ENCODE results near the gene SLC27A1.

SLC27A1 gene

DNA sequence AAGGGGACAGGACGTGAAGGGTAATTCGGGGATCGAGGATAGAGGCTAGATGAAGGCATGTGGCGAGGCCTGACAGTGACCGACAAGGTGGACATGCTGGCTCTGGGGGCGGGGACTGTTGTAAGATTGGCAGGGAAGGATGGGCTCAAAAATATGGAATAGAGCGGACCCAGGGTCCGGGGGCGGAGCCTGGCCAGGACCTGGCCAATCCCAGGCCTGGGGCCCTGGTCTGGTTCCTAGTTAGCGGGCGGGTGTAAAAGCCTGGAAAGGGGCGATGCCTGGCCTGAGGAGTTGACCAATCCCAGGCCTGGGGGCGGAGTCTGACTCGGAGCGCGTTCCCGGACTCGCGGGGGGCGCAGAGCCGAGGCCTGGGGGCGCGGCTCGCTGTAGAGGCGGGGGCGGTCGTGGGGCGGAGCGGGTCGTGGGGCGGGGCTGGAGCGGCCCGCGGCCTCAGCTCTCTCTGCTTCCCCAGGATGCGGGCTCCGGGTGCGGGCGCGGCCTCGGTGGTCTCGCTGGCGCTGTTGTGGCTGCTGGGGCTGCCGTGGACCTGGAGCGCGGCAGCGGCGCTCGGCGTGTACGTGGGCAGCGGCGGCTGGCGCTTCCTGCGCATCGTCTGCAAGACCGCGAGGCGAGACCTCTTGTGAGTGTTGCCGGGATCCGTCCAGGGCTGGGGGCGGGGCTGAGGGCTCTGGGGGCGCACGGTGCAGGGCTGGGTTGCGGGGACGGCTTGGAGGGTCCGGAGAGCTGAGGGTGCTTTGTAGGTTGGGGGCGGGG is at the start of gene SLC27A1:
Gene SLC27A1 (plus strand): TSS at position 457 of the 774 bp plus-strand sequence. CDS start 17 bp downstream, at position 474.
- peak; percentile 97 for DNase-seq

DNA sequence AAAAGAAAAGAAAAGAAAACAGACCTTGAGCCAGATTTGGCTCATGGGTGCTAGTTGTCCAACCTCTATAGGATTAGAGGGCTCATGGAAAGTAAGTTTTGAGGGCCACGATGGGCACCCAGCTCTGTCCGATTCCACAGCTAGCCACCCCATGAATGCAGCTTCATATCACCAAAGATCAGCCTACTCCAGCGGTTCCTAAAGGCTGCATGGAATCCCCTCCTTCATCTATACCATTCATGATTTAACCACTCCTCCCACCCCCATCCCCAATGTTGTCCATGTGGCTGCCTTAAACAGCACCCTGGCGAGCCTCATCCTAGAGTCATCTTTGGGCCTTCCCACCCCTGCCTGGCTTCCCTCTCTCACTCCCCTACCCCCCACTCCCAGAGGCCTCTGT is 48.4 kb upstream of the SLC27A1 start:
- no peak for DNase-seq

DNA sequence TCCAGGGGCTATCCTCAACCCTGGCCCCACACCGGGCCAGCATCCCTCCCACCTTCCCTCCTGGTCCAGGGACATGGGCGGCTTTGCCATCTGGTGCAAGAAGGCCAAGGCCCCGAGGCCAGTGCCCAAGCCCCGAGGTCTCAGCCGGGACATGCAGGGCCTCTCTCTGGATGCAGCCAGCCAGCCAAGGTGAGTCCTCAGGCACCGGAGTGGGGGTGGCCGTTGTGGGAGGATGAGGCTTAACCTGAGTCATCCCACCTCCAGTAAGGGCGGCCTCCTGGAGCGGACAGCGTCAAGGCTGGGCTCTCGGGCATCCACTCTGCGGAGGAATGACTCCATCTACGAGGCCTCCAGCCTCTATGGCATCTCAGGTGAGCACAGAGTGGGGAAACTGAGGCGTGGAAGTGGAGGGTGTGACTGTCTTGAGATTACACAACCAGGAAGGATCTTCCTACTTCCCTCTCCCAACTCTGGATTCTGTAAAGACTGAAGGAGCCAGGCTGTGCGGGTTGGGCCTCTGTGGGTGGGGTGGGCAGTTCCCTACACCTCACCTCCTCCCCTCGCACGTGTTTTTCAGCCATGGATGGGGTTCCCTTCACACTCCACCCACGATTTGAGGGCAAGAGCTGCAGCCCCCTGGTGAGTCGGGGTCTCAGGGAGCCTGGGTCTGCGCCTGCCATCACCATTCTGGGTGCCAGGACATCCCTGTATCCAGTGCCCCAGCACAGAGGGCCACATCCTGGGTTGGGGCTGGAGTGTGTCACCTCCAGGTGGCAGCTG is 46.7 kb upstream of the SLC27A1 start:
- DNase-seq: no peak

DNA sequence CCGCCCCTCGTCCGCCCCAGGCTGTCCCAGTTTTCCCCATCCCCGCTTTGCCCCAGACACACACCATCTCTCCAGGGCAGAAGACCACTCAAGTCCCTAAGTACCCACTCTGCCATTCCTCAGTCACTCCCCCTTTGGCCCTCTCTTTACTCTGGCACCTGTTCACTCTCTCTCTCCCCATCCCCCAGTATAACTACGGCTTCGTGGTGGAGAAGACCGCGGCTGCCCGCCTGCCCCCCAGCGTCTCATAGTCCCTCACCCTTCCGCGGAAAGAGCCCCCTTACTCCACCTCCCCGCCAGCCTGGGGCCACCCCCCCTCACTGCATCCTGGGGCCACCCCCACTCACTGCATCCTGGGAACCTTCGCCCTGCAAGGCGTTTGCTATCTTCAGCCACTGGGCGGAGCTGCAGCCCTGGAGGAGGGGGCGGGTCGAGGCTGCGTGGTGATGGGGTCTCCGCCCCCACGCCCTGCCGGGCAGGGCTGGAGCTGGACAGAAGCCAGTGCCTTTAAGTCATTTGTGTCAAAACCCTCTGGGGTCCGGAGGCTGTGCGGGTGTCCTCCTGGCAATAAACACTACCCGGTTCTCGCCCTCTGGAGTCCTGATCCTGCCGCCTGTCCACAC is 45.5 kb upstream of the SLC27A1 start:
- DNase-seq: no peak

DNA sequence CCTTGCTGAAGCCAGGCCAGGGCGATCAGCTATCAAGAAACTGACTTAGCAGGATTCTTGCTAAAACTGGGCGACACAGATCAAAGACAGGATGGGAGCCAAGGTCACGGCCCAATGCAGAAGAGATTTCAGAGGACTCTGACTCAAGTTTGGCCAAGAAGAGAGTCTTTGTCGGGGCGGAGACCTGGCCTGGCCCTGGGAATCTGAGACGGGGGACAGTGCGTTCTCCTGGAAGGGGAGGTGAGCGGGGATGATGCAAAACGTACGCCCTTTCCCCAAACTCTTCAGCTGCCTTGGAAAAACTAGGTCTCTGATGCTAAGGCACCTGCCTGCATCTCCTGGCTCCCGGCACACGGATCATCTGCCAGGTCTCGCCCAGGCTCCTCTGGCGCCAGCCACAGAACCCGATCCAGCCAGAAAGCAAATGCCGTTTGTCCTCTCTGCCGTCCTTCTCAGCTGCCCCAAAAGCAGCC is 40.6 kb upstream of the SLC27A1 start:
- no peak for DNase-seq

DNA sequence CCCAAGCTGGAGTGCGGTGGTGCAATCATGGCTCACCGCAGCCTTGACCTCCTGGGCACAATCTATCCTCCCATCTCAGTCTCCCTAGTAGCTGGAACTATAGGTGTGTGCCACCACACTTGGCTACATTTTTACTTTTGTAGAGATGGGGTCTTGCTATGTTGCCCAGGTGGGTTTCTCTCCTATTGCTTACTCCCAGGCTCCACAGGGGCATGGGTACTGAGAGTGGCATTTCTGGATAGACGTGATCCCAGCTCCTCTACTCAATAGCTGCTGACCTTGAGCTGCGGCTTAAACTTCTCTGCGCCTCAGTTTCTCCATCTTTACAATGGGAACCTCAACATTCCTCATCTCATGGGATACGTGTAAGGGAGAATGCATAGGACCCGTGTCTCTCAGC is 38.9 kb upstream of the SLC27A1 start:
- no peak for DNase-seq

DNA sequence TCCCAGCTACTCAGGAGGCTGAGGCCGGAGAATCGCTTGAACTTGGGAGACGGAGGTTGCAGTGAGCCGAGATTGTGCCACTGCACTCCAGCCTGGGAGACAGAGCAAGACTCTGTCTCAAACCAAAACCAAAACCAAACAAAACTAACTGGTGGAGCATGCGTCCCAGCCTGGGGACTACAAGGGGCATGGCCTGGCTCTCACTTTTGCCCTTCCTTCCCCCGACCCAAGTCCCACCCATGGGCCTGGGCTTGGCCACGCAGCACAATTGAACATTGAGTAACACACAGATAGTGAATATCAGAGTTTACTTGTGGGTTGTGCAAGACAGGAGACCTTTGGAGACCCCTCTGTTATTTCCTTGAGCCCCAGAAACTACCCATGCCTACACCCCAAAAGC is 35.1 kb upstream of the SLC27A1 start:
- DNase-seq: no peak

DNA sequence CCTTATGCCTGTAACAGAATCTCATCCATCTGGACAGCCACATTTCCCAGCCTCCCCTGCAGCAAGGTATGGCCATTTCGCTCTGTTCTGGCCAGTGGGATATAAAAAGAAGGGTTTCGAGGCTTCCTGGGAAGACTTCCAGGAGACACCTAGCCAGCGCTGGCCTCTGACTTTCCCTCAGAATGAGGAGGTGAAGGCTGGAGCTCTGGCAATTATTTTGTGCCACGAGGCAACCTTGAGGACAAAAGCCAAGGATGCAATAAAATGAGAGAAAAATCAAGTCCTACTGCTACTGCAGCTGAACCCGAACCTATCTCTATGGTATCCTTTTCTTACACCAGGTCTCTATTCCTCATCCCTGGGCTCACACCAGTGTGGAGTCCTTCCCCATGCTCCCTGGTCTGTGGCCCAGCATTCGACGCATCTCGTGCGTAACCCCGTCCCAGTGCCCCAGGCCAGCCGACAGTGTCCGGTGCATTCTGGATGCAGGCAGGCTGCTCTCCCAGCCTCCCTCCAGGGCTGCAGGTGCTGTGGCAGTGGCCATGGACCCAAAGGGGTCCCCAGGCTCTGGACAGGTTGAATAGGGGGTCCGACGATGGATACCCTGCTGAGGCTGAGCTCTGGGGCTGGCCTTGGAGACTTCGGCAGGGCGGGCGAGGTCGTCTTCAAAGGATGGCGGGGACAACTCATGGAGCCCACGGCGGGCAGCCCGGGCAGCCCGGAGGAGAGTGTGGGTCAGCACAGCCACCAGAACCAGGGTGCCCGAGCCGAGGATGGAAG is 34.0 kb upstream of the SLC27A1 start:
- no peak for DNase-seq

DNA sequence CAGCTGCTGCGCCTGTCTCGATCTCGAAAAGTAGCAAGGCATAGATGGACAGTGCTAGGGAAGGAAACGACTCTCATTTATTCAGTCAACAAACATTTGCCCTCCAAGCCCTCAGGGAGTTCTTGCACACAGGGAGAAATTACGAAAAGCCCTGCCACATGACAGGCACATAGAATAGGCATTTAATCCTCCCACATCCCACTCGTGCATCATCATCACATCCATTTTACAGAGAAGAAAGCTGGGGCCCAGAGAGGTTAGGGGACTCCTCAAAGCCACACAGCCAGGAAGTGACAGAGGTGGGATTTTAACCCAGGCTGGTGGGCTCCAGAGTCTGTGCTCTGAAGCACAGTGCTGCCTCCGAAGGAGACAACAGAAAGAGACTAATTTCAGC is 33.5 kb upstream of the SLC27A1 start:
- DNase-seq: no peak

DNA sequence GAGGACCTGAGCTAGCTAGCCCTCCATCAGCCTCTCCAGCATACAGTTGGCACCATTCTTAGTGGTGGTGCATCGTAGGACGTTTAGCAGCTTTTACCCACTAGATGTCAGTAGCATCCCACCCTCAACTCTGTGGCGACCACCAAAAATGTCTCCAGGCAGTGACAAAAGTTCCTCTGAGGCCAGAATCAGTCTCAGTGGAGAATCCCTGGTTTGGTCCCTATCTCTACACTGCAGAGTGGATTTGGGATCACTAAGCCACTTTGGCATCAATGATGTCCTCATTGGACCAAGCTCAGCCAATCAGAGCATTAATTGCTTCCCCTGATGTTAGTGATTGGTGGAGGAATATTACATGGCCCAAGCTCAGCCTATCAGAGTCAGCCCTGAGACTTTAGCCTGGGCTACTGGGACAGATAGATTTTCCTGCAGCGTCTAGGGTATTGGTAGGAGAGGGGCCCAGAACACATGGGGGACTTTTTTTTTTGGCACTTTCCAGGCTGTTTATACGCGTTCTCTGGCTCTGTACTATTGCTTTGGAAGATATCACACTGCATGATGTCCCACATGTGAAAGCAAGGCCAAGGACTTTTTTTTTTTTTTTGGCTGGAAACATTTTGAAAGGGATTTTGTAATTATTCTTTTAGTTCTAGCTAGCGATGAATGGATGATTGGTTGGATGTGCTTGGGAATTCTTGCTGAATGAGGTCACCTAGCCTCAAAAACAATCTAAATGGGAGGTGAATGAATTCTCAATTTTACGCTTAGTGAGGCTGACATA is 28.9 kb upstream of the SLC27A1 start:
- no peak for DNase-seq

DNA sequence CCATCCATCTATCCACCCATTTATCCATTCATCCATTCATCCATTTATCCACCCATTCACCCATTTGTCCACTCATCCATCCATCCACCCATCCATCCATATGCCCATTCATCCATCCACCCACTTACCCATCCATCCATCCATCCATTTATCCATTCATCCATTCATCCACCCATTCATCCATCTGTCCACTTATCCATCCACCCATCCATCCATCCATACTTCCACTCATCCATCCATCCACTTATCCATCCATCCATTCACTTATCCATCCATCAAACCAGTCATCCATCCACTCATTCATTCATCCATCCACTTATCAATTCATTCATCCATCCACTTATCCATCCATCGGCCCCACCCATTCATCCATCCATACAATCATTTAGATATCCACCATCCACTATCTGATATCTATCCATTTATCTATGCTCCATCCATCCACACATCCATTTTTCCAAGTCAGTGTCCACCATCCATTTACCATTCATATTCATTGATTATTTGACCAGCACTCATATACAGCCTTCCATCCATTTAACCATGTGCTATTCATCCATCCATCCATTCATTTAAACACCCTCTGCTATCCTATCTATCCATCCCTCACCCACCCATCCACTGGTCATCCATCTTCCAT is 24.7 kb upstream of the SLC27A1 start:
- no peak for DNase-seq

DNA sequence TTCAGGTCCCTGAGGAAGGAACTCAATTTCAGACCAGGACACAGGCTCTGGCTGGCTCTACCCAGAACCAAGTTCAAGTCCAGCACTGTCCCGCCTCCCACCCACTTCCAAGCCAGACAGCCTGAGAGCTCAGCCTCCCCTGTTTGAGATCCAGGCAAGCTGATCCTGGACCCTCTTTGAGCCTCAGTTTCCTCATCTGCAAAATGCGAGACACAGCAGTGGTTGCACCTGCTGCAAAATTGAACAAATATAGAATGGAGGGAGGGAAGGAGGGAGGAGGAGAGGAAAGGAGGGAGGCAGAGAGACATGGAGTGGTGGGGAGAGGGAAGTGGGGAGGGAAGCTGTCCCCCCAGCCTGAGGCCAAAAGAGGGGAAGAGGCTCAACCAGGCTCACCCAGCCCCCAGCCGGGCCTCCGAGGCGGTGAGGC is 22.6 kb upstream of the SLC27A1 start:
- DNase-seq: no peak

DNA sequence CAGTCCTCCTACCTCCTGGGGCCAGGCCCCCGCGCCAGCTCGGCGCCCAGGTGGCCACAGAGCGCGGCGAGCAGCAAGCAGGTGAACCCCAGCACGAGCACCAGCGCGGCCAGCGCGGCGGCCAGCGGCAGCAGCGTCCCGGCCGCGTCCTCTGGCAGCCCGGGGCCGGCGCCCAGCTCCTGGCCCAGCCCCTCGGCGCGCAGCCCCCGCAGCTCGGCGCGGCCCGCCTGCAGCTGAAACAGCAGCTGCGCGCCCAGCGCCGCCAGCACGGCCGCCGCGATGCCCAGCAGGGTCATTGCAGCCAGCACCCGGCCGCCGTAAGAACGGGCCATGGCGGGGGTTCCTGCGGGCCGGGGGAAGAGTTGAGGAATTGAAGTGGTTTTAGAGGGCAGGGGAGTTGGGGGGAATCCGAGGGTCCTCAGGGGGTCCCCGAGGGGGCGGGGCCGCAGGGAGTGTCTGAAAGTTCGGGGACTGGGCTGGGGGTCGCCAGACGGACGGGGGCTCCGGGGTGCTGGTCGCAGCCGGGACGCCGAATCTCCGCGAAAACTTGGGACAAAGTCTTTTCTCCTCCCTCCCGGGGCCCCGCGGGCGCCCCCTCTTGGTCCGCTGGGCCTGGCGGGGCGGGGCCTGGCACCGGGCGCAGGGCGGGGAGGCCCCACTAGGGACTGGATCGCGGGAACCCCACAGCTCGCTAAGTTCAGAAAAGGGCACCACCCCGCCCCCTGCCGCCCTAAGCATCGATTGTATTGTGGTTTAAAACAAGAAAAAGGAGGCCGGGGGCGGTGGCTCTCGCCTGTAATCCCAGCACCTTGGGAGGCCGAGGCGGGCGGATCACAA is 22.0 kb upstream of the SLC27A1 start, which contains the start of gene TMEM221:
Gene TMEM221 (minus strand): TSS at position 538 of the 837 bp plus-strand sequence. CDS start 206 bp downstream, at position 332.
- no peak for DNase-seq

DNA sequence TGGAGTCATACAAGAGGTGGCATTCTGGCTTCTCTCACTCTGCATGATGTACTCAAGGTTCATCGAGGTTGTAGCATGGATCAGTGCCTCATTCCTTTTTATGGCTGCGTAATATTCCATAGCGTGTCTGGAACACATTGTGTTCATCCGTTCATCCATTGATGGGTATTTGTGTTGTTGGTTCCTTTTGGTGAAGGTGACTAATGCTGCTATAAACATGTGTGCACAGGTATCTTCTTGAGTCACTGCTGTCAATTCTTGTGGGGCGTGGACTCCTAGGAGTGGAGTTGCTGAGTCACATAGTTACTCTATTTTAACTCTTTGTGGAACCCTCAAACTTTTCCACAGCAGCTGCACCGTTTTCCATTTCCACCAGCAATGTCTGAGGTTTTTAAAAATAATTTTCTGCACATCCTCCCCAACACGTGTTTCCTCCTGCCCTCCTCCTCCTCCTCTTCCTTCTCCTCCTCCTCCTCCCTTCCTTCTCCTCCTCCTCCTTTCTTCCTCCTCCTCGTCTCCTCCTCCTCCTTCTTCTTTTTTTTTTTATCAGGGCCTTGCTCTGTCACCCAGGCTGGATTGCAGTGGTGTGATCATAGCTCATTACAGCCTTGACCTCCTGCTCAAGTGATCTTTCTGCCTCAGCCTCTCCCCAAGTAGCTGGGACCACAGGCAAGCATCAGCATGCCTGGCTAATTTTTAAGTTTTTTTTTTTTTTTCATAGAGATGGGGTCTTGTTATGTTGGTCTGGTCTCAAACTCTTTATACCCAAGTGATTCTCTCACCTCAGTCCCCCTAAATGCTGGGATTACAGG is 19.9 kb upstream of the SLC27A1 start:
- no peak for DNase-seq

DNA sequence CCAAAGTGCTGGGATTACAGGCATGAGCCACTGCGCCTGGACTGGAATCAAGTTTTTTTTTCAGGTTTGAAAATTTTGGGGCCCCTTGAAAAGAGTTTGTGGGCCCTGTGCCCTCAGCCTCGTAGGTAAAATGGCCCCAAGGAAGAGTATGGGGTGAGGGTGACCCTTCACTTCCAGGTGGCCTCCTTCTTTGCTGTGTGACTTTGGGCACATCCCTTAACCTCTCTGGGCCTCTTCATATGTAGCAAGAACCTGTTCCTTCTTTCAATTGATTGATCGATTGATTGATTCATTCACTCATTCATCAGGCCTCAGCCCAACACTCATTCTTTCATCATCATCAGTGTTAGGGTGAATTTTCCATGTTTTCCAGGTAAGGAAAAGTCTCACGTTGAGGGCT is 18.5 kb upstream of the SLC27A1 start:
- DNase-seq: no peak

DNA sequence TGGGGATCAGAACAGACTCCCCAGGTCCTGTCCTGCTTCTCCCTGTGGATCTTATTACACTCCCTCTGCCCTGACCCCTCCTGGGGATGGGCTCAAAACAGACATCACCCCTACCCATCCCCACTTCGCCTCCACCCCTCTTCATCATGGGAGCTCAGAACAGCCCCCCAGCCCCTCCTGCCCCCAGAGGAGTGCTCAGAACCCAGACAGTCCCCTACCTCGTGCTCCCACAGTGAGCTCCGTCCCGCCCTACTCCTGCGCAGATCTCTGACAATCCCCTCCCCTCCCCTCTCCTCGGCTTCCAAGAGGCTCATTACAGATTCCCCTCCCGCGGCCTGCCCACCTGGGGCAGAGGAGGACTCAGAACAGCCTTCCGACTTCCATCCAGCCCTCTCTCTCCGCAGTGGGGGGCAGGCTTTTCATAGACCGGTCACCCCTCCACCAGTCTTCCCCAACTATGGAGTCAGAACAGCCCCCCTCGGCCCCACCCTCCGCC is 15.7 kb upstream of the SLC27A1 start:
- no peak for DNase-seq

DNA sequence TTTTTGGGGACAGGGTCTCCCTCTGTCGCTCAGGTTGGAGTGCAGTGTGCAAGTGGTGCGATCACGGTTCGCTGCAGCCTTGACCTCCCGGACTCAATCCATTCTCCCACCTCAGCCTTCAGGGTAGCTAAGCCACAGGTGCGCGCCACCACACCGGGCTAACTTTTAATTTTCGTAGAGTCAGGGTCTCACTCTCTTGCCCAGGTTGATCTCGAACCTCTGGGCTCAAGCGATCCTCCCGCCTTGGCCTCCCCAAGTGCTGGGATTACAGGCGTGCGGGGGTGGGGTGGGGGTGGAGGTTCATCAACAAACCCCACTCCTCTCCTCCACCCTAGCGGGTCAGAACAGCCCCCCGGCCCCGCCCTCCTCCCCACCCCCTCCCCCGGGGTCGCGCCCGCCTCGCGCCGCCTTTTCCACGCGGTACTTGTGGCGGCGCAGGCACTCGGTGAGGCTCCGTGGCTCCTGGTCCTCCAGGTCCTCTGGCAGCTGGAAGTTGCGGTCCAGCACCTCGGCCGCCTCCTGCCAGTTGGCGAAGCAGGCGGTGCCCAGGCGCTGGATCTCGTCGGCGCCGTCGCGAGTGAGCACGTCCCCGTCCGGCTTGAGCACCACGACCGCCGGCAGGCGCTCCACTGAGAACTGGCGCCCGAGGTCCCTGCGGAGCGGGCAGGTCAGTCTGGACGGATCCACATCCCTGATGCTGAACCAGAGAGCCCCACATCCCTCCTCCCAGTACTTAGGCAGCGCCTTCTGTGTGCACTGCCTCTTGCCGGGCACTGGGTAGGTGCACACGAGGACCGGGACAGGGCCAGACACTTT is 14.8 kb upstream of the SLC27A1 start:
- no peak for DNase-seq

DNA sequence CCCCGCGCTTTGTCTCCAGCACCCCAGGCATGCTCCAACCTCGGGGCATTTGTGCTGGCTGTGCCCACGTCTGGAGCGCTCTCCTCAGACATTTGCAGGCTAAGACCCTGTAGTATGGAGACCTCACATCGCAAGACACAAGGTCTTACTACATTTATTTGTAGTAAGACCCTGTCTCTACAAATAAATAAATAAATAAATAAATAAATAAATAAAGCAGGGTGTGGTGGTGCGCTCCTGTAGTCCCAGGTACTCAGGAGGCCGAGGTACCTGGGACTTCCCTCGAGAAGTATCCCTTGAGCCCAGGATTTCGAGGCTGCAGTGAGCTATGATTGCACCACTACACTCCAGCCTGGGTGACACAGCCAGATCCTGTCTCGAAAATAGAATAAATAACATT is 14.2 kb upstream of the SLC27A1 start:
- DNase-seq: no peak
